ENCODE measurements around the gene TCEA3.

Gene TCEA3

GRCh38 chr1:23419180-23419579, 5.4 kb downstream of the TCEA3 start:
- DNase-seq = no peak

GRCh38 chr1:23417570-23417969, 7.0 kb downstream of the TCEA3 start:
- peak; percentile 51 for DNase-seq

GRCh38 chr1:23416964-23417363, 7.6 kb downstream of the TCEA3 start:
- no peak for DNase-seq

- no peak for DNase-seq
Observed at GRCh38 chr1:23408797-23409290, 15.7 kb downstream of the TCEA3 start.

- no peak for DNase-seq
Observed at GRCh38 chr1:23407016-23407630, 17.4 kb downstream of the TCEA3 start.

GRCh38 chr1:23405946-23406345, 18.6 kb downstream of the TCEA3 start:
- no peak for DNase-seq

- DNase-seq = peak; percentile 93
Observed at GRCh38 chr1:23403735-23404486, 20.6 kb downstream of the TCEA3 start.

- DNase-seq = no peak
Observed at GRCh38 chr1:23403355-23403734, 21.2 kb downstream of the TCEA3 start.

- DNase-seq = peak; percentile 81
Observed at GRCh38 chr1:23403038-23403336, 21.6 kb downstream of the TCEA3 start.

- no peak for DNase-seq
Observed at GRCh38 chr1:23402286-23403037, 22.1 kb downstream of the TCEA3 start.

GRCh38 chr1:23401313-23401712, 23.2 kb downstream of the TCEA3 start:
- DNase-seq = no peak

- peak; percentile 52 for DNase-seq
Observed at GRCh38 chr1:23400324-23401114, 24.0 kb downstream of the TCEA3 start.

GRCh38 chr1:23399229-23399628, 25.3 kb downstream of the TCEA3 start:
- no peak for DNase-seq

GRCh38 chr1:23397908-23398307, 26.6 kb downstream of the TCEA3 start:
- no peak for DNase-seq

- DNase-seq = no peak
Observed at GRCh38 chr1:23396380-23396779, 28.2 kb downstream of the TCEA3 start.

- no peak for DNase-seq
Observed at GRCh38 chr1:23395849-23396248, 28.7 kb downstream of the TCEA3 start.

- no peak for DNase-seq
Observed at GRCh38 chr1:23395154-23395724, 29.3 kb downstream of the TCEA3 start.

GRCh38 chr1:23394684-23395083, 29.9 kb downstream of the TCEA3 start:
- peak; percentile 89 for DNase-seq

GRCh38 chr1:23394181-23394580, 30.4 kb downstream of the TCEA3 start:
- peak; percentile 88 for DNase-seq

GRCh38 chr1:23393706-23394105, 30.8 kb downstream of the TCEA3 start:
- peak; percentile 76 for DNase-seq

- no peak for DNase-seq
Observed at GRCh38 chr1:23392125-23392855, 32.3 kb downstream of the TCEA3 start.

GRCh38 chr1:23389837-23390321, 34.7 kb downstream of the TCEA3 start:
- DNase-seq = no peak
